GM21619 (cell line): ENCODE results near the gene ACTC1.
"Not testable (repeated sequence)": the region's sequence is repeated elsewhere in the genome, so short reads cannot be mapped to it uniquely, and the experiment has no call there.

ENCODE experiments used
- ATAC-seq: cut with Tn5 transposase; IDR thresholded peaks from one replicate; pipeline ENCODE4 v1.9.1; 2021; ENCODE audit not compliant: unreplicated experiment

ACTC1 gene

DNA sequence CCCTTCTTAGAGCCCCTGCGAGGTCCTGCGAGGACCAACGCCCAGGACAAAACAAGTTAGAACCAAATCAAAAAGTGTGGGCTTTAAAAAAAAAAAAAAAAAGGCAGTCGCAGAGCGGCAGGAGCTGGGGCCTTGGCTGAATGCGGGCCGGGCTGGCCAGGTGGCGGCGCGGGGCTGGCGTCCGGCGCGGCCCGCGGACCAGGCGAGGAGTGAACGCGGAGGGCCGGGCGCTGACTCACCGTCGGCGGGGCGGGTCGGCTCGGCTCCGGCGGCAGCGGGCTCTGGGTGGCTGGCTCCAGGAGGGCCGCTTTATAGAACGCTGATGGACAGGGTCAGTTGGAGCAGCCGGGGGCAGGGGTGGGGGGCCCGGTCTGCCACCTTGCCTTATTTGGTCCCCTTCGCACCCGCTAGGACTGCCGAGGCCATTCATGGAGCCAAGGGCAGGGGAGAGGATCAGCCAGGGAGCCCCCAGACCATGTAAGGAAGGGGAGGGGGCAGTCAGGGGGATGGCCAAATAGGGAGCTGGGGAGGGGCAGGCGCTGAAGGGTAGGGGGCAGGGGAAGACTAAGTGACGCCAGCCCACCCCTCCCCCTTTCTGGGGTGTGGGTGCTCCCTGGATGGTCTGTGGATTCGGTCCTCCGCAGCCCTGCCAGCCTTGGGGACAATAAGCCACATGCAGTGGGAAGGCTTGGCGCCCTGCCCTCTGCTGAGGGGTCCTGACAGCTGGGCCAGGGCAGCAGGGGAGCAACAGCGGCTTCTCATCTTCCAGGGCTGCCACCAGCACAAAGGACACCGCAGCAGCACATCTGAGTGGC lies at the start of gene ACTC1:
ACTC1 (minus strand) TSS at position 283 of the 815 bp plus-strand sequence. CDS start 741 bp downstream, outside the sequence.
- ATAC-seq: no peak

DNA sequence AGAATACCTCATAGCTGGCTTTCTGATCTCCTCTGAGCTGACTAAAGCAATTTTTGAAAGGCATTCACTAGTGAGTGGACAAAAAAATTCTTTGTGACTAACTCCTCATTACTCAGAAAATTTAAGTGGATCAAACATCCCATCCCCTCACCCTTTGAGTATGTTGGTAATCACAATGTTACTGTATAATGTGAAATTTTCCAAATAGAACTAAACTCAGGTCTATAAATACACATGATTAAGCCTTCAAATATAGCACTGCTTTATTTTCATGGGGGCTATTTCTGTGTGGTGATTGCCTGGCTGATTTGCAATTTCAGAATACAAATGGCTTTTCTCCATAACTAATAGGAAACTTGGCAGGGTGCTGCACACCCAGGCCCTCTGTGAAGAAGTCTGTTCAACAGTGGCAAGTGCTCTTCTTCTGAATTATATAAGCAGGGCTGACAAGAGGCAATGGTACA lies 45.9 kb upstream of the ACTC1 start:
- no peak for ATAC-seq

DNA sequence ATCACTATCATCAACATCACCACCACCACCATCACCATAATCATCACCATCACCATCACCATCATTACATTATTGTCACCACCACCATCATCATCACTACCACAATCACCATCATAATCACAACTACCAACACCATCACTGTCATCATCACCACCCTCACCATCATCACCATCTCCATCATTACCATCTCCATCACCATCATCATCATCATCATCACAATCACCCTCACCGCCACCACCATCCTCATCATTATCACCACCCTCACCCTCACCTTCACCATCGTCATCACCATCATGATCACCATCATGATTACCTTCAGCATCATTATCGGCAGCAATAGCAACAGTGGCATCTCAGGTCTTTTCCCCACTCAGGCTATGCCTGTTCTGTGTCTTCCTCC lies 42.9 kb upstream of the ACTC1 start:
- ATAC-seq: no peak

DNA sequence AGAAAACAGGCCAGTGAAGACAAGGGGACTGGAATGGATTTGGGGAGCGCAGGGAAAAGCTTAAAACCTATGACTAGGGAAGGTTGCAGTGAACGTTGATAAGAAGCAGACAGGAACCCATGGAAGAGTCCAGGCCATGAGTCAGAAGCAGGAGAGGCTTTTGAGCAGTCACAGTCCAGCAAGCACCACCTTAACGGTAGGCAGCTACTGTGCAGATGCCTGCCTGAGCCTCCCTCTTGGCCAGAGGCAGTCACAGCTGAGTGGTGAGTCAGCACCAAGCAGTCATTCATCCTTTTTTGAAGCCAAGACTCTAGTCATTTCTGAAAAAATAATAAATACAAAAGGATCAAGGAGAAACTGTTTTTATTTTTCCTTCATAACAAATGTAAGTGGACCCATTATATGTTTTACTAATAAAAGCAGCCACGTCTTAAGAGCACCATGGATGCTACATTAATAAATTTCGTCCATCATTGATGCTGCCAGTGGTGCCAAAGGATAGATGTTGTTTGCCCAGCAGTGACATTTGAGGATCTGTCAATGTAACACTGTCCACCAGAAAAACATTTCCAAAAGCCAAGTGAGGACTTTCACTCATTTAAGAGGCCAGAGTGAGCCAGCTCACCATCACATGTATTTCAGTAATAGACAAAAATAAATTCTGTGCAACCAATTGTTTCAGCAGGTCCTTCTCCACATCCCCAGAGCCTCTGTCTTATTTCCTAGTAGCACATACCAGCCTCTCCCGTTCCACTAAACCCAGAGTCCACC lies 42.1 kb upstream of the ACTC1 start:
- no peak for ATAC-seq

DNA sequence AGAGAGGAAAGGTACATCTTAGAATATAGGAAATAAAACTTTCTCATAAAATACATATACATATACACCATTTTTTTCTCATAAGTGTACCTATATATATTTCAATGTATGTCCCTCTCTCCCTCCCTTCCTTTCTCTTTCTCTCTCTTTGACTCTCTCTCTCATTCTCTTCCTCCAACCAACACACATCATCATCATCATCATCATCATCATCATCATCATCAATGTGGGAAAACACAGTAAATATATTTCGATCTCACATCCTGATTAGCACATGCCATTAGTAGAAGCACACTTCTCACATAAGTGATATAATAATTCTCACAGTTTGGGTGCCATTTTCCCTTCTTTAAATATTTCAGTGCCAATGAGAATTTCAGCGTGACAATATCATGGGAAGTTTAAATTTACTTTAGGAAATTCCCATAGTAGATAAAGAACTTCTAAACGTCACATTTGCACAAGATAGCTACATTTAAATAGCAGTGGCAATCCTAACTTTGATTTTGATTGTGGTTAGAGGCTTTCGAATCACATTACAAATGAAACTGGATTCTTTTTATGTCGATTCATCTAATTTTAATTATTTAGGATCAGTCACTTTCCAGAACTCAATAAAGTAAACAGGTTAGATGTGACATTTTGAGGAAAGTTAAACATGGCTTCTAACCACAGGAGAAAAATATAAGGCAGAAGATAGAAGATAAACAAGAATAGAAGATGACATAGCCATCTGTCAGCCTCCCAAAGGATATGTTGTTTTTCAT lies 33.0 kb upstream of the ACTC1 start:
- ATAC-seq: no peak

DNA sequence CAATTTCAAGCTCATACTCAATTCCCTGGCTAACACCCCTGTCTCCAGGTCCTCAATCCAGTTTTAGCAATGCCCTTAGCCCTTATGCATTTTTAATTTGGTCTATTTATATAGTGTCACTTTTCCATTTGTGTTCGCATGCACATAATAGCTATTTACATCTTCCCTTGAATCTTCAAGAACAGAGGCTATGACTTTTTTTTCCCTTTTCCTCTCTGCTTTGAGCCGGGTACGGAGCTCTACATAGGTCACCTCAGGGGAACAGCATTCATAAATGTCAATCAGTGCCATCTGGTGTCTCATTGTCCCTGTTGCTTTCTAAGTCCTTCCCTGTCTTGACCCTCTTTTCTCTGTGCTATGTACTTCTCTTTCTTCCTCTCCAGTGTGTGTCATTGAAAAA lies 26.5 kb upstream of the ACTC1 start:
- ATAC-seq: no peak

DNA sequence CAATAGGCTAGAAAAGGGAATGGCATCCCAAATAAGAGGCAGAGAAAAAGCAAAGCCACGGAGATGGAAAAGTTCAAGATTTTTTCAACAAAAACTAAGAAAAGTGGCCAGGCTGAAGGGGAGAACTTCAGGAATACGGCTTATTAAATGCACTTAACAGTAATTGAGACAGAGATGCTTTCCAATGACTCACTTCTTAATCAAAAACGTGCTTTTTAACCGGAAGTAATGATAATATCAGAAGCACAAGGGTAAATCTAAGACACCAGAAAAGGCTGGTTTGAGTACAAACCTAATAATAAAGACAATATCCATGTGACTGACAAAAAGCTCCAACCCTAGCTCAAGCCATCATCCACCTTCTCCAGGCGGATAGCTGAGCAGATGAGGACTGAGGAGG lies 24.8 kb upstream of the ACTC1 start:
- no peak for ATAC-seq

DNA sequence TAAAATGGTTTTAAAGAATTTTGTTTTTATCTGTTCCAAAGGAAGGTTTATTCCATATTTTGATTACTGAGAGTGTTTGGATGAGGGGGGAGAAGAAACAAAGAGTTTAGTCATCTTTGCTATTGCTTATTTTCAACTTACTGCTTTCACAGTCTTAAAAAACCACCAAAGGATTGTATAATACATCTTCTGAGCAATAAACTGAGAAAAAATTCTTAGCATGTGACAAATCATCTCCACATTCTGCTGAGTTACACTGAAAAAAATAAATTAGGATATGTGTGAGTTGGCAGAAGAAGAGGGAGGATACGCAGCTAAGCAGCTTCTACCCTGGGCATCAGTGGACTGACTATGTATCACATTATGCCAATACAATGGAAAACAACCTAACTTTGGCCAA lies 23.2 kb upstream of the ACTC1 start:
- ATAC-seq: no peak

DNA sequence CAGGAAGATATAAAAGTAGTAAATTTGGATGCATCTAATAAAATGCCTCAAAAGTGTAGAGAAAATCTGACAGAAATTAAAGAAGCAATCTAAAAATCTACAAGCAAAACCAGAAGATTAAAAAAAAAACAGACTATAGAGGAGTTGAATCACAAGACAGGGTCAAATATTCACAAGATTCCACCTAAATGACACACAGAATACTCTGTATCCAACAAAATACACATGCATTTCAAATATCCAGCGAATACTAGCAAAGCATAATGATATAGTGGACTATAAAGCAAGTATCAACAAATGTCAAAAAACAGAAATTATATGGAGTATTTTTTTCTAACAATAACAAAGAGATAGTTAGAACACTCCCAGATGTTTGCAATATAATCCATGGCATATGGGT lies 20.5 kb upstream of the ACTC1 start:
- no peak for ATAC-seq

DNA sequence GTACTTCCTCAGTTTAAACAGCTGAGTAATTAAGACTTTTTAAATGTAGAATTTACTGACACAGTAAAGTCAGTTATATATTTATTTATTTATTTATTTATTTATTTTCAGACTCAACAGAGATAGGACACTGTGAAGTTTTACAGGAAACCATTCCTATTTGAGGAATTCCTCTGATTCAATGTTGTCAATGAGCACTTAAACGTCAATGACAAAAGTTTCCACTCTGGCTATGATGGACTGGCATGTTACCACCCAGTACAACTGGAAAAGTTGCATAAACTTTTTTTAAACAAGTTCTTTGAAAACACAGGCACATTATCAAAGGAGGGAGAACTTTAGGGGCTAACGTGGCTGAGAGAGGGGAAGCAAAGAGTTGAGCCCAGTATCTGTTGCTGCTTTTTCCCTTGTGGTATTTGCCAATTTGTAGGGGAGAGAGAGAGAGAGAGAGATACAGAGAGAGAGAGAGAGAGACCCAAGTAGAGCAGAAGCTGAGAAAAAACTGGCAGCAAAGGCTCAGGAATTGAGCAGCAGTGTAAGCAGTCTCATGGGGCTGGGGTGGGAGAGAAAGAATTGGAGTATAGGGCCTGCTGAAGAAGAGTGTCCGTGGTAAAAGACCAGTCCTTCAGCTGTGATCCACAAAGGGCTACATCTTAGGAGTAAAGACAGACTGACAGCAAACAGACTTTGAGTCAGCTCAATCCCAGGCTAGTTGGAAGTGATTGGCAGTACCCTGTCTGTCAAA lies 18.3 kb upstream of the ACTC1 start:
- ATAC-seq: no peak

DNA sequence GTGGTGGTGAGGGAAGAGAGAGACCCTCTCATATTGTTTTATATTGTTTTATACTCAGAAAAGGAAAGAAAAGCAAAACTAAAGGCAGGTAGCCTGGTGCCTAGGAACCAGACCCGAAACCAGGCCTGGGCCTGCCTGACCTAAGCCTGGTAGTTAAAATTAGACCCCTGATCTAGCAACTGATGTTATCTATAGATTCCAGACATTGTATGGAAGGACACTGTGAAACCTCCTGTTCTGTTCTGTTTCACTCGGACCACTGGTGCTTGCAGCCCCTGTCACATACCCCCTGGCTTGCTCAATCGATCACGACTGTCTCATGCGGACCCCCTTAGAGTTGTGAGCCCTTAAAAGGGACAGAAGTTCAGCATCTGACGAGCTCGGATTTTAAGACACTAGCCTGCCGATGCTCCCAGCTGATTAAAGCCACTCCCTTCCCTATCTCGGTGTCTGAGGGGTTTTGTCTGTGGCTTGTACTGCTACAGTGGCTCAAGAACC lies 17.6 kb upstream of the ACTC1 start:
- ATAC-seq: not testable (repeated sequence)

DNA sequence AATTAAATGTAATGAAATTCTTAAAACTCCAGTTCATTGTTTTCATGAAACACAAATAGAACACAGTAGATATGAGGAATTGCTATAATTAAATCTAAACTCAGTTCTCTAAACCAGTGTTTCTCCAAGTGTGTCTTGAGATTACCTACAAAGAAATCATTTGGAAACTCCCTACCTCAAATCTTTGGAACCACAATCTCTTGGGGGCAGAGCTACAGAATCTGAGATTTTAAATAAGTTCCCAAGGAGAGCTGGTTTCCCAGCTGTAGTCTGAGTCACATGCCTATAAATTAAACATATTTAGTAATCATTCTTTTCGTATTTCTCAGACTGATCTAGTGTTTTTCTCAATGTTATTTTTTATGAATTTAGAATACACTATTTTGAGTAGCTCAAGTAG lies 17.0 kb upstream of the ACTC1 start:
- ATAC-seq: no peak

DNA sequence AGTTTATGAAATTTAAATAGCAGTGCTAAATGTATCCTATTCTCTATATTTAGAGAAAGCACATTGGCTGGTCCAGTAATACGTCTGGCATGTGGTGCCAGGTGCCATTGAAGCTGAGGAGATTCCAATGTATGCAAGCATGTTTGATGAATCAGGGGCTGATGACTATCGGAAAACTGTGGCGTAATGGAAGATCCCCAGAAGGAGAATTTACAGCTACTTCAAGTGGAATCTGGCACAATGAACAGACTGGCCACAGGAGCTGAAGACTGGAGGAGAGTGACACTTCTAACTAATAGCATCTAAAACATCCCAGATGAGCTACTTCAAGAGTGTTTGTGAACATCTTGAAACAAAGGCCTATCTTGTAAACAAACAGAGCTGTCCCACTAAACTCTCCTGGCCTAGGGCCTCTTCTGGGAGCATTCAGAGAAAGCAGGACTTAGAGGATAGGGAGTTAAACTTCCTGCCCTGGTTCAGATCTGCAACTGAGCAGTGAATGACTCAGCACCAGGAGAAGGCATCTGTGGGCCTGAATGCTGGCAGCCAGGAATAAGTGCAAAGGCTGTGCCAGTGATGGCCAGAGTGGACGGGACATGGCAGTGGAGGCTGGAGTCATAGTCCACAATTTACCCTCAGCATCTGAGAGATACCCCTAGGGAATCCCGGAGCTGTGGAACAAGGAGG lies 15.2 kb upstream of the ACTC1 start:
- ATAC-seq: no peak

DNA sequence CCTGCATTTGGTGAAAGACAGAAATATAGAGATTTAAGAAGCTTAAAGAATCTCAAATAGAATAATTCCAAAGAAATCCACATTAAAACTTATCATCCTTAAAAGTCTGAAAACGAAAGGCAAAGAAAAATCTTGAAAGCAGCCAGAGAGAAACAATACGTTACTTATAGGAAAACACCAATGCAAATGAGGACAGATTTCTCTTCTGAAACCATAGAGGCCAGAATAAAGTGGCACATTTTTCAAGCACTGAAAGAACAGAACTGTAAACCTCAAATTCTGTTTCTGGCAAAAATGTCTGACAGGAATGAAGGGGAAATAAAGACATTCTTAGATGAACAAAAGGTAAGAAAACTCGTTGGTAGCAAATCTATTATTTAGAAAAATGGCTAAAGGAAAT lies 13.8 kb upstream of the ACTC1 start:
- ATAC-seq: no peak

DNA sequence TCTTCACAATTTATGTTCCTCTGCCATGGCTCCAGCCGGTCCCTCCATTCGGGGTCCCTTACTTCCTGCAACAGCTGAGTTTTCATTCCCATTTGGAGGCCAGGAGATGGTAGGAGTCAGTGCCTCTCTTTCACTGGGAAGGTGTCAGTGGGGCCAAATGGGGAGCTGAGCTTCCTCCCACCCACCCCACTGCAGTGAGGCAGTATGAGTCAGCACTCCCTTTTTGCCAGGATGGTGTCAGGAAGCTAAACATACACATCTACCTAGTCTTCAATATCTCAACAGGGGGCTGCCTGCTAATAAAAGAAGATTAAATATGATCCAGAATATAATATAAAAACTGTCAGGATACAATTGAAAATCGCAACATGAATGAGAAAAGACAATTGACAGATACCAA lies 12.7 kb upstream of the ACTC1 start:
- no peak for ATAC-seq

DNA sequence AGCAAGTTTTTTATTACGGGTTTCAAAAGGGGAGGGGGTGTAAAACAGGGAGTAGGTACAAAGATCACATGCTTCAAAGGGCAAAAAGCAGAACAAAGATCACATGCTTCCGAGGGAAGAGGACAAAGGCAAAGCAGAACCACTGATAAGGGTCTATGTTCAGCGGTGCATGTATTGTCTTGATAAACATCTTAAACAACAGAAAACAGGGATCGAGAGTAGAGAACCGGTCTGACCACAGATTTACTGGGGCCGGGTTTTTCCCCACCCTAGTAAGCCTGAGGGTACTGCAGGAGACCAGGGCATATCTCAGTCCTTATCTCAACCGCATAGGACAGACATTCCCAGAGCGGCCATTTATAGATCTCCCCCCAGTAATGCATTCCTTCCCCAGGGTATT lies 11.9 kb upstream of the ACTC1 start:
- ATAC-seq: not testable (repeated sequence)

DNA sequence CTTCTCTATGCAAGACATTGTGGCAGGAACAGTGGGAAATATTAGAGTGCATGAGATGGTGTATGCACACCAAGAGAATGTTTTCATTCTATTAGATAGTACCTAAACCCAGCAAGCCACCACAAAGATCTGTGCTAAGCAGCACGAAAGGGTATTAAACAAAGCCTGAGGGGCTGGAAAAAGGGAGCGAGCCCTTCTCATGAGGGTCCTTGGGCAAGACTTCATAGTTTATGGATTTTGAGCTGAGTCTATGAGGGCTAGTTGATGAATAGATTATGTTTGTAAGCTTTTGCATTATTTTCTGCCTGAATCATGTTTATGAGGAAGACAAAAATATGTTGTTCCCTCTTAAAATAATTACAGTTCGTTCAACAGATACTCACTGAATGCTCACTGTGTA lies 9.4 kb upstream of the ACTC1 start:
- ATAC-seq: no peak

DNA sequence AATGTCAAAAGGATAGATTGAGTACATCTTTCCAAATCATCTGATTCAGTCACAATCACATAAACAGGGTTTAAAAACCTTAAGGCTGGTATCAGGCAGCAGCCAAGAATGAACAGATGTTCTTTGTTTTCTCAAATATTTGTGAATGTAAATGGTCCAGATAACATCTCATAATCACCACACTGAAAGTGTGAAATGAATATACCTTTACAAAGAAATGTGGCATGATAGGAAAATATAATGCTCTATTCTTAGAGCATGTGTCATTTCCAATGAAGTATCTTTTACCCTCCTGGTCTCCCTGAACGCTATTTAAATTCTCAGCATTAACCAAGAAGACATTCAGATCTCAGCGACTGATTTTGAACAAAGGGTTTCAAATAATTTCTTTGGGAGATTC lies 8.8 kb upstream of the ACTC1 start:
- no peak for ATAC-seq

DNA sequence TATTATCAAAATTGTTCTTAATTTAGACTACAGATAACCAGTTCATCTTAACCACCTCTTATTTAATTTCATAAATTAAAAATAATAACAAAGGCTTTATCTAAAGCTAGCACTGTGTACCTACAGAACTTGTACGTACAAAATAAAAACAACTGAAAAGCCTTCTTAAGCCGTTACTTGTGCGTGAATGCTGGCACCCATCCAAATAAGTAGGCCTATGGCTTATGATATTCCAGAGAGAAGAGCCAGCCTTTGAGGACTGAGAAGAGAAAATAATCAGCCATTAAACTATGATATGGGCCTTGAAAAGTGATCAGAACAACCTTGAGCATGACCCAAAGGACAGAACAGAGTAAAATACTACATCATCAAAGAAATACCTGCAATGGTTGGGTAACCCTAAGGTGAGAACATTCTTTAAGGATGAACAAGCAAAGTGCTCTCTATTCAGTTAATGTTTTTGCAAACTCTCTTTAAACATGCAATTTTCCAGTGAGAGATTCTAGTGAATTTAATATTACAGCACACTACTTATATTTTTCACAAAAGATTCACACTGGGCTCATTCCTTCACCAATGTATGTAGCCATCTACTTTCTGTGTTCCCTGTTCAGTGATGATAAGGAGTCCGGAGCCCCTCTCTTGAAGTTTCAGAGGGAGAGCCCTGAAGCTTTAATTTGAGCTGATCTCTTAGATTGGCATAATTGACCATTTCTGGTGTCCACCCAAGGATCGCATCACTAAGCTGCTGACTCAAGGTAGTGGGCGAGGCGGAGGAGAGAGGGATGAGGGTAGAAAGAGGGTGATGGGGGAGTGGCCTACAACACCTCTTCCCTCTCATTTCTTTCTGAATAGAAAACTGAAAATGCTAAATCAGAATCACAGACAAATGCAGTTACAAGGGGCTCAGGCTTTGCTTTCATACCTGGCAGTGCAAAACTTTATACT lies 7.7 kb upstream of the ACTC1 start:
- no peak for ATAC-seq
